CD14-positive monocyte (primary cell): ENCODE measurements around the gene SLC36A2. TPM values are rescaled to one million over a fixed set of nuclear protein-coding genes. Genes with fewer than 3 reads are reported as not detected.

Experiments used
- DNase-seq, 3 donors: peaks; one replicate each; pipeline ENCODE4 v3.0.0-alpha.2; 2011 to 2022
- H2AFZ ChIP-seq: 2 replicates; pipeline ENCODE4 v1.6.0; 2012; ENCODE audit warnings: mild to moderate bottlenecking, low read depth, low read length, inconsistent platforms; ENCODE audit not compliant: insufficient read depth, poor library complexity, severe bottlenecking
- H3K27ac ChIP-seq, 2 donors: 1 replicate in 1 of 2; 2 replicates in 1 of 2; pipeline ENCODE4 v1.5.1; 2012 to 2013; ENCODE audit warnings: low read length in 2 of 2, control low read depth in 1 of 2, inconsistent platforms in 1 of 2, low read depth in 1 of 2, mild to moderate bottlenecking in 1 of 2
- H3K27me3 ChIP-seq, 2 donors: one replicate each; pipeline versions ENCODE4 v1.6.0 to v1.6.1; 2011 to 2013; ENCODE audit warnings: low read length in 2 of 2; ENCODE audit not compliant: control insufficient read depth in 2 of 2, insufficient read depth in 2 of 2
- H3K36me3 ChIP-seq, 2 donors: replicated peaks in 1 of 2; 1 replicate in 1 of 2; 2 replicates in 1 of 2; pipeline versions ENCODE4 v1.5.1 to v1.6.1; 2012 to 2013; ENCODE audit warnings: low read length in 2 of 2, control low read depth in 1 of 2, inconsistent platforms in 1 of 2, mild to moderate bottlenecking in 1 of 2; ENCODE audit not compliant: insufficient read depth in 2 of 2, control insufficient read depth in 1 of 2
- H3K4me1 ChIP-seq, 2 donors: 1 replicate in 1 of 2; 2 replicates in 1 of 2; pipeline versions ENCODE4 v1.5.1 to v1.6.1; 2012 to 2013; ENCODE audit warnings: low read length in 2 of 2, control low read depth in 1 of 2, inconsistent platforms in 1 of 2, mild to moderate bottlenecking in 1 of 2, moderate library complexity in 1 of 2; ENCODE audit not compliant: insufficient read depth in 2 of 2, control insufficient read depth in 1 of 2
- H3K4me2 ChIP-seq: replicated peaks from 2 replicates; pipeline ENCODE3; 2012; ENCODE audit warnings: low read length, moderate library complexity, mild to moderate bottlenecking; ENCODE audit not compliant: poor library complexity, severe bottlenecking; ENCODE audit errors: extremely low read depth
- H3K4me3 ChIP-seq, 3 experiments: fragments of 200-600 bp in 1 of 3; sonication (generic) in 1 of 3; replicated peaks in 1 of 3; 1 replicate in 2 of 3; 2 replicates in 1 of 3; pipeline ENCODE4 v1.5.1; 2011 to 2013; ENCODE audit warnings: low read length in 3 of 3, mild to moderate bottlenecking in 3 of 3, control low read depth in 2 of 3, low read depth in 2 of 3, inconsistent platforms in 1 of 3, moderate library complexity in 1 of 3
- H3K79me2 ChIP-seq: 2 replicates; pipeline ENCODE4 v1.6.0; 2012; ENCODE audit warnings: mild to moderate bottlenecking, control low read depth, inconsistent platforms, low read length, moderate library complexity; ENCODE audit not compliant: insufficient read depth
- H3K9ac ChIP-seq: 2 replicates; pipeline ENCODE4 v1.6.0; 2017; ENCODE audit warnings: low read length, mild to moderate bottlenecking; ENCODE audit not compliant: insufficient read depth, poor library complexity, severe bottlenecking
- H3K9me3 ChIP-seq, 2 donors: replicated peaks in 1 of 2; 1 replicate in 1 of 2; 2 replicates in 1 of 2; pipeline versions ENCODE4 v1.5.1 to v1.6.1; 2012 to 2013; ENCODE audit warnings: low read length in 2 of 2, control low read depth in 1 of 2; ENCODE audit not compliant: control insufficient read depth in 1 of 2, insufficient read depth in 1 of 2
- H4K20me1 ChIP-seq: 2 replicates; pipeline ENCODE4 v1.6.0; 2012; ENCODE audit warnings: mild to moderate bottlenecking, low read length, control low read depth, moderate library complexity; ENCODE audit not compliant: insufficient read depth
- H3K27ac Mint-ChIP-seq, 7 donors: one replicate each; pipeline ENCODE4 v1.8.0; 2020; ENCODE audit warnings: mild to moderate bottlenecking in 7 of 7, mixed read lengths in 7 of 7, moderate library complexity in 6 of 7, inconsistent platforms in 2 of 7
- H3K27me3 Mint-ChIP-seq, 3 donors: one replicate each; pipeline ENCODE4 v1.8.0; 2021 to 2022; ENCODE audit warnings: low read depth in 3 of 3, mild to moderate bottlenecking in 3 of 3, mixed read lengths in 3 of 3, moderate library complexity in 3 of 3, inconsistent platforms in 1 of 3
- H3K36me3 Mint-ChIP-seq, 2 donors: one replicate each; pipeline ENCODE4 v1.8.0; 2020; ENCODE audit warnings: mixed read lengths in 2 of 2, inconsistent platforms in 1 of 2, mild to moderate bottlenecking in 1 of 2
- H3K4me1 Mint-ChIP-seq: one replicate; pipeline ENCODE4 v1.8.0; 2020; ENCODE audit warnings: mild to moderate bottlenecking, mixed read lengths
- H3K4me3 Mint-ChIP-seq, 2 donors: one replicate each; pipeline ENCODE4 v1.8.0; 2020; ENCODE audit warnings: mild to moderate bottlenecking in 2 of 2, mixed read lengths in 2 of 2, moderate library complexity in 1 of 2
- H3K9me3 Mint-ChIP-seq, 7 donors: one replicate each; pipeline ENCODE4 v1.8.0; 2020 to 2022; ENCODE audit warnings: mixed read lengths in 7 of 7, mild to moderate bottlenecking in 6 of 7, moderate library complexity in 6 of 7, inconsistent platforms in 2 of 7
- WGBS: methylation state at CpG from one replicate; pipeline ENCODE4 v1.1.5; 2013; ENCODE audit warnings: missing lambda C conversion rate; ENCODE audit not compliant: insufficient coverage; 5-methylcytosine and 5-hydroxymethylcytosine counted together
- intact Hi-C, 2 donors: fragments of 100-400 bp; cut with micrococcal nuclease; formaldehyde crosslinking; loops; one replicate each; pipeline versions ENCODE4 v1.15.0 to v1.15.1; 2023
- polyA plus RNA-seq, 3 donors: library from polyadenylated mRNA; depleted of rRNA in 1 of 3; unstranded in 2 of 3; stranded (reverse) in 1 of 3; fragments of 300-500 nt in 2 of 3; fragments of >200 nt in 1 of 3; fragmentation: Illumina TruSeq in 2 of 3; gene quantifications; 1 replicate in 2 of 3; 2 replicates in 1 of 3; pipeline ENCODE4 v1.2.3, GENCODE V29; 2012 to 2021
- TF ChIP-seq, protein P1 (sequence below): fragments of 200-600 bp; IDR thresholded peaks from one replicate; pipeline ENCODE4 v1.8.0; 2022; ENCODE audit warnings: antibody characterized with exemption, mild to moderate bottlenecking

The SLC36A2 gene
- polyA plus RNA-seq, 3 donors = not detected

DNA sequence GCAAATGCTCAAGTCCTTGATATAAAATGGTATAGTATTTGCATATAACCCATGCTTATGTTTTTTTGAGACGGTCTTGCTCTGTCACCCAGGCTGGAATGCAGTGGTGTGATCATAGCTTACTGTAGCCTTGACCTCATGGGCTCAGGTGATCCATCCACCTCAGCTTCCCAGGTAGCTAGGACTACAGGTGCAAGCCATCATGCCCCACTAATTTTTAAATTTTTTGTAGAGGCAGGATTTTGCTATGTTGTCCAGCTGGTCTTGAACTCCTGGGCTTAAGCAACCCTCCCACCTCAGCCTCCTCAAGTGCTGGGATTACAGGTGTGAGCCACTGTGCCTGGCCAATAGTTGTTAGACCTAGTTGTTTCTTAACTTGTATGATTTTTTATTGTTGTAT lies 61.1 kb downstream of the SLC36A2 start:
- H3K27ac ChIP-seq = no peak overlapping the region
- no peaks in the 10 kb centered on the region for H3K36me3 ChIP-seq
- no peaks in the 10 kb centered on the region for H3K79me2 ChIP-seq
- Mint-ChIP-seq H3K27ac (no peak overlapping the region), H3K36me3 (peaks cover 0 to 1% of the 10 kb centered on the region in 2 donors), H3K9me3 (peaks cover 1 to 11% (median 4%) of the 10 kb centered on the region in 7 donors), H3K27me3 (peaks cover 3 to 10% (median 5%) of the 10 kb centered on the region in 3 donors), H3K4me1 (no peaks in the 10 kb centered on the region), H3K4me3 (no peak overlapping the region)
- H3K27me3 ChIP-seq = no peaks in the 10 kb centered on the region
- H3K4me2 ChIP-seq = no peak overlapping the region
- H3K4me3 ChIP-seq = no peak overlapping the region
- TF ChIP-seq, protein P1, sequence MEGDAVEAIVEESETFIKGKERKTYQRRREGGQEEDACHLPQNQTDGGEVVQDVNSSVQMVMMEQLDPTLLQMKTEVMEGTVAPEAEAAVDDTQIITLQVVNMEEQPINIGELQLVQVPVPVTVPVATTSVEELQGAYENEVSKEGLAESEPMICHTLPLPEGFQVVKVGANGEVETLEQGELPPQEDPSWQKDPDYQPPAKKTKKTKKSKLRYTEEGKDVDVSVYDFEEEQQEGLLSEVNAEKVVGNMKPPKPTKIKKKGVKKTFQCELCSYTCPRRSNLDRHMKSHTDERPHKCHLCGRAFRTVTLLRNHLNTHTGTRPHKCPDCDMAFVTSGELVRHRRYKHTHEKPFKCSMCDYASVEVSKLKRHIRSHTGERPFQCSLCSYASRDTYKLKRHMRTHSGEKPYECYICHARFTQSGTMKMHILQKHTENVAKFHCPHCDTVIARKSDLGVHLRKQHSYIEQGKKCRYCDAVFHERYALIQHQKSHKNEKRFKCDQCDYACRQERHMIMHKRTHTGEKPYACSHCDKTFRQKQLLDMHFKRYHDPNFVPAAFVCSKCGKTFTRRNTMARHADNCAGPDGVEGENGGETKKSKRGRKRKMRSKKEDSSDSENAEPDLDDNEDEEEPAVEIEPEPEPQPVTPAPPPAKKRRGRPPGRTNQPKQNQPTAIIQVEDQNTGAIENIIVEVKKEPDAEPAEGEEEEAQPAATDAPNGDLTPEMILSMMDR = no peak
- H2AFZ ChIP-seq = no peak overlapping the region
- peaks cover 4 to 9% of the 10 kb centered on the region in 2 donors for H3K9me3 ChIP-seq
- intact Hi-C loops = no loop called here
- no peaks in the 10 kb centered on the region for H4K20me1 ChIP-seq
- no peaks in the 10 kb centered on the region for H3K4me1 ChIP-seq
- WGBS = no CpG with 5 or more reads among the region's 1 CpG
- no peak for DNase-seq
- no peak overlapping the region for H3K9ac ChIP-seq

DNA sequence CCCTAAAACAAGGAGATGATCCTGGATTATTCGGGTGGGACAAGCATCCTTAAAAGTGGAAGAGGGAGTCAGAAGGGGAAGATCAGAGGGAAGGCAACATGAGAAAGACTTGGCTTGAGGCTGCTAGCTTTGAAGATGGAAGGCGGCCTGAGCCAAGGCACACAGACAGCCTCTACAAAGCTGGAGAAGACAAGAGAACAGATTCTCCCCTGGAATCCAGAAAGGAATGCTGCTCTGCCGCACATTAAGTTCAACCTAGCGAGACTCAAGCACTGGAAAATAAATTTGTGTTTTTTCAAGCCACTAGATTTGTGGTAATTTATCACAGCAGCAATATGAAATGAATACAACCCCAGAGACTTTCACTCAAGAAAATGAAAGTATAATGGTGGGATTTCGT lies 61.7 kb downstream of the SLC36A2 start:
- Histone ChIP-seq H3K4me2 (no peak overlapping the region), H3K4me3 (no peak overlapping the region), H3K9ac (no peak overlapping the region), H3K79me2 (no peaks in the 10 kb centered on the region), H3K36me3 (no peaks in the 10 kb centered on the region), H4K20me1 (no peaks in the 10 kb centered on the region), H2AFZ (no peak overlapping the region), H3K27me3 (no peaks in the 10 kb centered on the region), H3K4me1 (no peaks in the 10 kb centered on the region), H3K27ac (no peak overlapping the region), H3K9me3 (peaks cover 0 to 4% of the 10 kb centered on the region in 2 donors)
- 94% methylated on average over 3 of the region's 5 CpGs for WGBS
- Mint-ChIP-seq H3K4me1 (no peaks in the 10 kb centered on the region), H3K9me3 (peaks cover 0 to 5% (median 0%) of the 10 kb centered on the region in 7 donors), H3K27ac (no peak overlapping the region), H3K36me3 (no peaks in the 10 kb centered on the region), H3K27me3 (peaks cover 5 to 10% (median 6%) of the 10 kb centered on the region in 3 donors), H3K4me3 (no peak overlapping the region)
- TF ChIP-seq, protein P1 = no peak
- intact Hi-C loops = no loop called here
- no peak for DNase-seq
